Epidermal melanocyte (primary cell): Measurements from ENCODE around the gene ZHX3.
A peak's percentile ranks its signal among the peaks of the same experiment; 100 is the strongest.
"Not testable (repeated sequence)": the region's sequence is repeated elsewhere in the genome, so short reads cannot be mapped to it uniquely, and the experiment has no call there.

Experiments used
- DNase-seq: peaks from one replicate; pipeline ENCODE4 v3.0.0; 2011; ENCODE audit warnings: low spot score; ENCODE audit not compliant: insufficient read length

Gene ZHX3

GRCh38 chr20:41331731-41332130 lies 14.2 kb upstream of the ZHX3 start:
- DNase-seq: no peak

- DNase-seq: no peak
These were observed 13.4 kb upstream of the ZHX3 start for GRCh38 chr20:41330941-41331340.

- no peak for DNase-seq
These were observed 12.8 kb upstream of the ZHX3 start for GRCh38 chr20:41330343-41330720.

GRCh38 chr20:41329435-41330342 lies 12.2 kb upstream of the ZHX3 start:
- DNase-seq: peak; percentile 79

GRCh38 chr20:41327178-41327577 lies 9.6 kb upstream of the ZHX3 start:
- no peak for DNase-seq

- no peak for DNase-seq
These were observed 3.4 kb upstream of the ZHX3 start for GRCh38 chr20:41320976-41321375.

- no peak for DNase-seq
These were observed 2.9 kb upstream of the ZHX3 start for GRCh38 chr20:41320441-41320840.

- DNase-seq: no peak
These were observed 729 bp upstream of the ZHX3 start for GRCh38 chr20:41318271-41318649.

GRCh38 chr20:41316602-41317545 lies 657 bp downstream of the ZHX3 start:
- peak; percentile 46 for DNase-seq

GRCh38 chr20:41316051-41316450 lies 1.5 kb downstream of the ZHX3 start:
- no peak for DNase-seq

GRCh38 chr20:41314386-41314785 lies 3.1 kb downstream of the ZHX3 start:
- no peak for DNase-seq

GRCh38 chr20:41312009-41312408 lies 5.5 kb downstream of the ZHX3 start:
- not testable (repeated sequence) for DNase-seq

GRCh38 chr20:41309817-41310216 lies 7.7 kb downstream of the ZHX3 start:
- DNase-seq: no peak

GRCh38 chr20:41308726-41309413 lies 8.7 kb downstream of the ZHX3 start:
- no peak for DNase-seq

GRCh38 chr20:41308290-41308711 lies 9.2 kb downstream of the ZHX3 start:
- DNase-seq: no peak

GRCh38 chr20:41307021-41307420 lies 10.5 kb downstream of the ZHX3 start:
- no peak for DNase-seq

- DNase-seq: no peak
These were observed 11.3 kb downstream of the ZHX3 start for GRCh38 chr20:41306061-41306727.

- DNase-seq: no peak
These were observed 13.0 kb downstream of the ZHX3 start for GRCh38 chr20:41304424-41305079.

- DNase-seq: no peak
These were observed 13.5 kb downstream of the ZHX3 start for GRCh38 chr20:41304002-41304401.

GRCh38 chr20:41300886-41301285 lies 16.6 kb downstream of the ZHX3 start:
- no peak for DNase-seq

- no peak for DNase-seq
These were observed 17.1 kb downstream of the ZHX3 start for GRCh38 chr20:41300383-41300782.
